Ovary (tissue), 3 donors: ENCODE measurements around the gene SLC4A7.

Experiments used
- EP300 ChIP-seq: sonication (generic); formaldehyde crosslinking; IDR thresholded peaks from one replicate; pipeline ENCODE4 v1.6.1; 2017; ENCODE audit warnings: antibody characterized with exemption
- POLR2A ChIP-seq: fragments of 450-650 bp; IDR thresholded peaks from one replicate; pipeline ENCODE4 v1.6.1; 2017; ENCODE audit warnings: antibody characterized with exemption, mild to moderate bottlenecking, moderate library complexity
- TF ChIP-seq, protein P1 (sequence below), 3 donors: fragments of 450-650 bp in 2 of 3; fragments of 200-600 bp in 1 of 3; IDR thresholded peaks; one replicate each; pipeline versions ENCODE4 v1.5.1 to v1.8.0; 2016 to 2022; ENCODE audit warnings: antibody characterized with exemption in 3 of 3, mild to moderate bottlenecking in 1 of 3
- donor health status: DM: no; HTN: no; CAD: no.

DNA sequence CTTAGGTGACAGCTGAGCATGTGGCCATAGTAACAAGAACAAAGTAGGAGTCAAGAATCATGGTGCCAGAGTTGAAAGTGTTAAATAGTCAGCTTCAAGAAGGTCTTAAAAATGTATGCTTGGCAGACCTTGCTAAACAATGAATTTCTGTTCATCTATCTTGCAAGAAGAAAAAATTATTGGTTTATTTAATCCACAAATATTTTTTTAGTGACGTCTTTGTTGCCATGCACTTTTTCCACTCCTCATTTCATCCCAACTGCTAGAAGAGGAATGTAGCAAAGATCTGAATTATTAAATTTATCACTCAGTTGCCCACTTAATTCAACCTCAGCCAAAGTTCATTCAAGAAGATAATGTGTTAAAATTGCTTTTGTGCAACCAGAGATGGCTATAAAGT, 3.2 kb upstream of the SLC4A7 start:
- TF ChIP-seq, protein P1, sequence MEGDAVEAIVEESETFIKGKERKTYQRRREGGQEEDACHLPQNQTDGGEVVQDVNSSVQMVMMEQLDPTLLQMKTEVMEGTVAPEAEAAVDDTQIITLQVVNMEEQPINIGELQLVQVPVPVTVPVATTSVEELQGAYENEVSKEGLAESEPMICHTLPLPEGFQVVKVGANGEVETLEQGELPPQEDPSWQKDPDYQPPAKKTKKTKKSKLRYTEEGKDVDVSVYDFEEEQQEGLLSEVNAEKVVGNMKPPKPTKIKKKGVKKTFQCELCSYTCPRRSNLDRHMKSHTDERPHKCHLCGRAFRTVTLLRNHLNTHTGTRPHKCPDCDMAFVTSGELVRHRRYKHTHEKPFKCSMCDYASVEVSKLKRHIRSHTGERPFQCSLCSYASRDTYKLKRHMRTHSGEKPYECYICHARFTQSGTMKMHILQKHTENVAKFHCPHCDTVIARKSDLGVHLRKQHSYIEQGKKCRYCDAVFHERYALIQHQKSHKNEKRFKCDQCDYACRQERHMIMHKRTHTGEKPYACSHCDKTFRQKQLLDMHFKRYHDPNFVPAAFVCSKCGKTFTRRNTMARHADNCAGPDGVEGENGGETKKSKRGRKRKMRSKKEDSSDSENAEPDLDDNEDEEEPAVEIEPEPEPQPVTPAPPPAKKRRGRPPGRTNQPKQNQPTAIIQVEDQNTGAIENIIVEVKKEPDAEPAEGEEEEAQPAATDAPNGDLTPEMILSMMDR (IDR thresholded peaks at IDR 0.05) = no peak
- TF ChIP-seq EP300 (no peak), POLR2A (no peak)
